Measurements from ENCODE around the gene ADRA2B.

ADRA2B gene

GRCh38 chr2:96115631-96116423 lies 544 bp downstream of the ADRA2B start:
- DNase-seq, result no peak

GRCh38 chr2:96114903-96115581 lies 1.3 kb downstream of the ADRA2B start:
- DNase-seq, result no peak

GRCh38 chr2:96114546-96114902 lies 1.8 kb downstream of the ADRA2B start:
- no peak for DNase-seq

- DNase-seq, result no peak
These were observed 2.4 kb downstream of the ADRA2B start for GRCh38 chr2:96113951-96114350.

- no peak for DNase-seq
These were observed 3.0 kb downstream of the ADRA2B start for GRCh38 chr2:96113367-96113677.

GRCh38 chr2:96112501-96113366 lies 3.6 kb downstream of the ADRA2B start:
- no peak for DNase-seq

- no peak for DNase-seq
These were observed 4.4 kb downstream of the ADRA2B start for GRCh38 chr2:96111823-96112500.

- DNase-seq, result no peak
These were observed 5.1 kb downstream of the ADRA2B start for GRCh38 chr2:96111257-96111640.

GRCh38 chr2:96110621-96111256 lies 5.6 kb downstream of the ADRA2B start:
- no peak for DNase-seq

- DNase-seq, result no peak
These were observed 6.3 kb downstream of the ADRA2B start for GRCh38 chr2:96109931-96110511.

- no peak for DNase-seq
These were observed 7.0 kb downstream of the ADRA2B start for GRCh38 chr2:96109361-96109680.

- DNase-seq, result no peak
These were observed 7.6 kb downstream of the ADRA2B start for GRCh38 chr2:96108541-96109360.

GRCh38 chr2:96108151-96108540 lies 8.2 kb downstream of the ADRA2B start:
- DNase-seq, result no peak

- DNase-seq, result no peak
These were observed 8.7 kb downstream of the ADRA2B start for GRCh38 chr2:96107708-96108065.

GRCh38 chr2:96106991-96107707 lies 9.2 kb downstream of the ADRA2B start:
- DNase-seq, result no peak

- no peak for DNase-seq
These were observed 10.2 kb downstream of the ADRA2B start for GRCh38 chr2:96105994-96106715.

- no peak for DNase-seq
These were observed 11.0 kb downstream of the ADRA2B start for GRCh38 chr2:96105152-96105915.

GRCh38 chr2:96104487-96104861 lies 11.9 kb downstream of the ADRA2B start:
- no peak for DNase-seq

- DNase-seq, result no peak
These were observed 12.4 kb downstream of the ADRA2B start for GRCh38 chr2:96103761-96104486.

All from NCI-H446 (cell line).